Islet precursor cell (in vitro differentiated cells): Measurements from ENCODE around the gene DISC1.
"Not testable (repeated sequence)": the region's sequence is repeated elsewhere in the genome, so short reads cannot be mapped to it uniquely, and the experiment has no call there.

ENCODE experiments used
- DNase-seq: peaks from one replicate; pipeline ENCODE4 v3.0.0-alpha.2; 2018

Gene DISC1

GRCh38 chr1:231705806-231706760, 79.5 kb downstream of the DISC1 start:
- DNase-seq, result no peak

- peak; percentile 14 for DNase-seq
Measured at GRCh38 chr1:231706934-231707333, 80.3 kb downstream of the DISC1 start.

- no peak for DNase-seq
Measured at GRCh38 chr1:231707407-231707806, 80.8 kb downstream of the DISC1 start.

GRCh38 chr1:231708394-231708793, 81.8 kb downstream of the DISC1 start:
- no peak for DNase-seq

- no peak for DNase-seq
Measured at GRCh38 chr1:231714440-231714839, 87.8 kb downstream of the DISC1 start.

GRCh38 chr1:231715816-231716722, 89.5 kb downstream of the DISC1 start:
- DNase-seq, result no peak

GRCh38 chr1:231716879-231717278, 90.3 kb downstream of the DISC1 start:
- DNase-seq, result no peak

- DNase-seq, result no peak
Measured at GRCh38 chr1:231719485-231720183, 93.0 kb downstream of the DISC1 start.

- no peak for DNase-seq
Measured at GRCh38 chr1:231720652-231721325, 94.2 kb downstream of the DISC1 start.

- DNase-seq, result no peak
Measured at GRCh38 chr1:231721436-231721835, 94.8 kb downstream of the DISC1 start.

- DNase-seq, result no peak
Measured at GRCh38 chr1:231722356-231722755, 95.8 kb downstream of the DISC1 start.

- DNase-seq, result no peak
Measured at GRCh38 chr1:231723146-231723545, 96.6 kb downstream of the DISC1 start.

- DNase-seq, result no peak
Measured at GRCh38 chr1:231724041-231724440, 97.5 kb downstream of the DISC1 start.

GRCh38 chr1:231724876-231725647, 98.5 kb downstream of the DISC1 start:
- peak; percentile 77 for DNase-seq

- no peak for DNase-seq
Measured at GRCh38 chr1:231727171-231727570, 100.6 kb downstream of the DISC1 start.

GRCh38 chr1:231728987-231729386, 102.4 kb downstream of the DISC1 start:
- DNase-seq, result not testable (repeated sequence)

- DNase-seq, result no peak
Measured at GRCh38 chr1:231729544-231729943, 103.0 kb downstream of the DISC1 start.

GRCh38 chr1:231731268-231731667, 104.7 kb downstream of the DISC1 start:
- no peak for DNase-seq

- DNase-seq, result no peak
Measured at GRCh38 chr1:231733063-231733462, 106.5 kb downstream of the DISC1 start.

GRCh38 chr1:231733672-231734071, 107.1 kb downstream of the DISC1 start:
- no peak for DNase-seq

- no peak for DNase-seq
Measured at GRCh38 chr1:231734417-231734816, 107.8 kb downstream of the DISC1 start.

GRCh38 chr1:231735411-231735810, 108.8 kb downstream of the DISC1 start:
- DNase-seq, result no peak
